ENCODE measurements around the gene MAK.
A peak's percentile ranks its signal among the peaks of the same experiment; 100 is the strongest.
"Not testable (repeated sequence)": the region's sequence is repeated elsewhere in the genome, so short reads cannot be mapped to it uniquely, and the experiment has no call there.

Gene MAK

DNA sequence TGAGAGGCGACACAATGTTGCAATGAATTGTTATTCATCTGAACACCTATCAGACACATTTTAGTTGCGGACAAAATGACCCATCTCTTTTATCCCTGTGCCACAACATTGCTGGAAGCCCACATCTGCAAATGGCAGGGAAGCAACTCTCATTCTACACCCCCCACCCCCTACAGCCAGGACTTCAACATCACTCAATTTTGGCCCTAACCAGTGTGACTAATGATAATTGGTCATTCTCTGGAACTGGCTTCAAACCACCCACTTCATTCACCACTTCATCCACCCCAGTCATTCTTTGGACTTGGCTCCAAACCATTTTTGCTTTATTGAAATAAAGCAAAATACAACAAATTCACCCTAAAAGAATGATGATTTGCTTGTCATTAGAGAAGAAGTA lies 42.0 kb upstream of the MAK start:
- no peak for DNase-seq (ENCODE audit: low read depth)
- TF ChIP-seq, protein P1, sequence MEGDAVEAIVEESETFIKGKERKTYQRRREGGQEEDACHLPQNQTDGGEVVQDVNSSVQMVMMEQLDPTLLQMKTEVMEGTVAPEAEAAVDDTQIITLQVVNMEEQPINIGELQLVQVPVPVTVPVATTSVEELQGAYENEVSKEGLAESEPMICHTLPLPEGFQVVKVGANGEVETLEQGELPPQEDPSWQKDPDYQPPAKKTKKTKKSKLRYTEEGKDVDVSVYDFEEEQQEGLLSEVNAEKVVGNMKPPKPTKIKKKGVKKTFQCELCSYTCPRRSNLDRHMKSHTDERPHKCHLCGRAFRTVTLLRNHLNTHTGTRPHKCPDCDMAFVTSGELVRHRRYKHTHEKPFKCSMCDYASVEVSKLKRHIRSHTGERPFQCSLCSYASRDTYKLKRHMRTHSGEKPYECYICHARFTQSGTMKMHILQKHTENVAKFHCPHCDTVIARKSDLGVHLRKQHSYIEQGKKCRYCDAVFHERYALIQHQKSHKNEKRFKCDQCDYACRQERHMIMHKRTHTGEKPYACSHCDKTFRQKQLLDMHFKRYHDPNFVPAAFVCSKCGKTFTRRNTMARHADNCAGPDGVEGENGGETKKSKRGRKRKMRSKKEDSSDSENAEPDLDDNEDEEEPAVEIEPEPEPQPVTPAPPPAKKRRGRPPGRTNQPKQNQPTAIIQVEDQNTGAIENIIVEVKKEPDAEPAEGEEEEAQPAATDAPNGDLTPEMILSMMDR (IDR thresholded peaks at IDR 0.05; ENCODE audit: control insufficient read depth, extremely low read depth, insufficient read depth) = no peak
- H3K4me3 ChIP-seq (ENCODE audit: low read depth, low read length) = no peak overlapping the region

DNA sequence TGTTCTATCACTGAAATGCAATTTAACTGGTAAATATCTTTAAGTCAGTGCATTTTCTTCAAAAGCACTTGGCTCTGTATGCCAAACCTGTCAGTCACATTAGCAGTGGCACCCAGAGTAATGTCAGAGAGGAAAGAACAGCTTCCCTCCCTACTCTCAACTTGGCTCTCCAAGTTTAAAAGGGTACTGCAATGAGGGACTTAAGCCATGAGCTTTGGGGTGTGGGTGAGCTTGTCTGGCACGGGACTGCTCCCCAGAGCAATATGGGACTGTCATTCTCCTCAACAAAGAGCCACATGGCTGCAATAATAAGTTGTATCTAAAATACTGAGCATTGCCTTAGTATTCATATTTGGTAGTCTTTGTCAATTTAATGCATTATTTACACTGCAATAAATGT lies 39.5 kb upstream of the MAK start:
- H3K4me3 ChIP-seq (ENCODE audit: low read depth, low read length) = no peak overlapping the region
- TF ChIP-seq, protein P1 (IDR thresholded peaks at IDR 0.05; ENCODE audit: control insufficient read depth, extremely low read depth, insufficient read depth) = no peak
- DNase-seq (ENCODE audit: low read depth) = no peak

DNA sequence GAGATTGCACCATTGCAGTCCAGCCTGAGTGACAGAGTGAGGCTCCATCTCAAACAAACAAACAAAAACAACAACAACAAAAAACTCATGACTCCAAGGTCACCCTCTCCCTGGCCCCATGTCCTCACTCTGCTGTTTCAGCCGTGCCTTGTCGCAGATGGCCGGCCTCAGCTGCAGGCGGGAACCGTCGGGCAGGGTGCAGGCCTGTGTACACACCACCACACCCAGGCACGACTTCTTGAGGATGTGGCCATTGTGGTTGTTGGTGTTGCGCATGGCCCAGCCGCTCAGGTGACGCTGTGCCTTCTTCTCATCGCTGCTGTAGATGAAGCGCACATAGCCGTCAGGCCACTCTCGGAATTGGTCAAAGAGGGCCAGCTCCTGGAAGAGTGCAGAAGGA lies 38.7 kb upstream of the MAK start:
- no peak for DNase-seq (ENCODE audit: low read depth)
- TF ChIP-seq, protein P1 (IDR thresholded peaks at IDR 0.05; ENCODE audit: control insufficient read depth, extremely low read depth, insufficient read depth) = no peak
- no peak overlapping the region for H3K4me3 ChIP-seq (ENCODE audit: low read depth, low read length)

DNA sequence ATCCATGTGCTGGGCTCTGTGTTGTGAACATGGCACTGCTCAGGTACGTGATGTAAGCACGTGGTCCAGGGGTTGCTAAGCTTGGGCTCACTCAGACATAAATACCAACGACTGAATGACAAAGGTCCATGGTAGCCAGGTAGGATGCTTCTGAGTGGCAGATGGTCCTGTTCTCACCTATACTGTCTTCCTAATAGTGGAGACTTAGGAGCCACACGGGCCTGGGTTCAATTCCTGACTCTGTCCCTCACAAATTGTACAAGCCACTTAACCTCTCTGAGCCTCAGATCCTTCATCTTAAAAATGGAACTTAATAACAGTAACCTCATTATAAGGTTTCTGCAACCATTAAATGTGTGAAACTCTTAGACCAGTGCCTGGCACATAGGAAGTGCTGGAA lies 36.7 kb upstream of the MAK start:
- H3K4me3 ChIP-seq (ENCODE audit: low read depth, low read length) = no peak overlapping the region
- TF ChIP-seq, protein P1 (IDR thresholded peaks at IDR 0.05; ENCODE audit: control insufficient read depth, extremely low read depth, insufficient read depth) = no peak
- no peak for DNase-seq (ENCODE audit: low read depth)

DNA sequence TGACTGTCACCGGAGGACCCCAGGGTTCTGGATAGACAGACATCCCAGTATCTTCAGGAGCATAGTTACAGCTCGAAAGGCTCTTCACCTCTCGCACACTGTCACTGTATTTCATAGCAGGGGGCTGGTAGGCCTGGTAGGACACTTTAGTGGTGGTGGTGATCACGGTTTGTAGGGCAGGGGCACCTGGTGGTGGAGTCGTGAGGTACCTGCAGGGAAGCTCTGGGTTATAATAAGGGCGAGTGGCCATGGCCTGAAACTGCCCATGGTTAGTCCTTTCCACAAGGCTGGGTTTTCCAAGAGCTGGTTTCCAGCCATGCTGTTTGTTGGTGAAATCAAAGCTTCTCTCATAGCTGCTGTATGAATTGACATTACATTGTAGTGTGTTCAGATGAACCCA lies 35.9 kb upstream of the MAK start:
- no peak overlapping the region for H3K4me3 ChIP-seq (ENCODE audit: low read depth, low read length)
- TF ChIP-seq, protein P1 (IDR thresholded peaks at IDR 0.05; ENCODE audit: control insufficient read depth, extremely low read depth, insufficient read depth) = no peak
- DNase-seq (ENCODE audit: low read depth) = no peak

DNA sequence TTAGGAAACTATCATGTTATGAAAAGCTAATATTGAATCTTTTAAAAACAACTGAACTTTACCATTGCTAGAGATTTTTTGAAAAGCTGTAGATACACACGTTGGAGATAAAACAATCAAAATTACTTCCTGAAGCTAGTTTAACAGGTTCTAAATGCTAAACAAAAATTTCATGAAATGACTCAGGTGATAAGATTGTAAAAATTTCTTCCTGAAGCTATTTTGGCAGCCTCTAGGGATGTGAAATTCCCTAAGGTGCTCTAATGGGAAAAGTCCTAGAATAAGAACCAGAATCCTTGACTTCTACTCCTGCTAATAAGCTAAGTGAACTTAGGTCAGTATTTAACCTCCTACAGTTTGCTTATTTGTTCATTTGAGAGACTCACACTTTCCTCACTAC lies 35.0 kb upstream of the MAK start:
- H3K4me3 ChIP-seq (ENCODE audit: low read depth, low read length) = no peak overlapping the region
- TF ChIP-seq, protein P1 (IDR thresholded peaks at IDR 0.05; ENCODE audit: control insufficient read depth, extremely low read depth, insufficient read depth) = no peak
- DNase-seq (ENCODE audit: low read depth) = peak; percentile 63

DNA sequence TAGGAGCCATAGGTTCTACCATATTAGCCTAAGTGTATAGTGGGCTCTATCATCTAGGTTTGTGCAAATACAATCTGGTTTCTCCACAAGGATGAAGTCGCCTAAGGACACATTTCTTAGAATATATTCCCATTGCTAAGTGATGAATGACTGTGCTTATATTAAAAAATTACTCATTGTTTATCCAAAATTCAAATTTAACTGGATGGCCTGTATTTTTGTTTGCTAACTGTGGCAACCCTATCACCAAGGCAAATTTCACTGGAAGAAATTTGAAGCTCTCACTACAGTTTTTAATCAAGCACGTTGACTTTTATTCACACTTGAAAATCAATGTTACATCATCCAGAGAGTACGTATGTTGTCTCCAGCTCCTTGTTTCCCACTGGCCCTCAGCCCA lies 29.6 kb upstream of the MAK start:
- TF ChIP-seq, protein P1 (IDR thresholded peaks at IDR 0.05; ENCODE audit: control insufficient read depth, extremely low read depth, insufficient read depth) = no peak

DNA sequence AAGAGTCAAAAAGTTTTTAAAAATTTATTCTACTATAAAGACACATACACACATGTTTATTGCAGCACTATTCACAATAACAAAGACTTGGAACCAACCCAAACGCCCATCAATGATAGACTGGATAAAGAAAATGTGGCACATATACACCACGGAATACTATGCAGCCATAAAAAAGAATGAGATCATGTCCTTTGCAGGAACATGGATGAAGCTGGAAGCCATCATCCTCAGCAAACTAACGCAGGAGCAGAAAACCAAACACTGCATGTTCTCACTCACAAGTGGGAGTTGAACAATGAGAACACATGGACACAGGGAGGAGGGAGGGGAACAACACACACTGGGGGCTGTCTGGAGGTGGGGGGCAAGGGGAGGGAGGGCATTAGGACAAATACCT lies 28.4 kb upstream of the MAK start:
- DNase-seq (ENCODE audit: low read depth); H3K4me3 ChIP-seq (ENCODE audit: low read depth, low read length): not testable (repeated sequence)

More for the DNA sequence above, 29.6 kb upstream of the MAK start:
- H3K4me3 ChIP-seq (ENCODE audit: low read depth, low read length) = no peak overlapping the region
- DNase-seq (ENCODE audit: low read depth) = no peak

DNA sequence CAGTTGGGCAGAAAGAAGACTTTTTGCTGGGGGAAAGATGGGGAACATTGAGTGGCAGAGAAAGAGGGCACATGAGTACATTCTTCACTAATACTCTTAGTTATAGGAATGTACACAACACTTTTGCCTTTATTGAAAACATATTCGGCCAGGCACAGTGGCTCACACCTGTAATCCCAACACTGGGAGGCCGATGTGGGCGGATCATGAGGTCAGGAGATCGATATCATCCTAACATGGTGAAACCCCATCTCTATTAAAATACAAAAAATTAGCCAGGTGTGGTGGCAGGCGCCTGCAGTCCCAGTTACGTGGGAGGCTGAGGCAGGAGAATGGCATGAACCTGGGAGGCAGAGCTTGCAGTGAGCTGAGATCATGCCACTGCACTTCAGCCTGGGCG lies 24.7 kb upstream of the MAK start:
- H3K4me3 ChIP-seq (ENCODE audit: low read depth, low read length); DNase-seq (ENCODE audit: low read depth): not testable (repeated sequence)
